ENCODE results near the gene HSPA1L. TPM values are rescaled to one million over a fixed set of nuclear protein-coding genes. Genes with fewer than 3 reads are reported as not detected.
A peak's percentile ranks its signal among the peaks of the same experiment; 100 is the strongest.

HSPA1L gene
- total RNA-seq, 1 donor from 2014 or later: 1.2 TPM

GRCh38 chr6:31834367-31835250 lies 19.5 kb upstream of the HSPA1L start:
- TF ChIP-seq CTCF (IDR thresholded peaks at IDR 0.05): no peak
- intact Hi-C loops (cut with micrococcal nuclease): loop anchor here (1.0 to 2.0 kb wide), 7 partner anchors 29 to 287 kb away; partner anchors contain the start of genes BAG6, NFKBIL1 and VARS1
- ATAC-seq (ENCODE audit: low read depth): peak; percentile 62
- Mint-ChIP-seq H3K4me3 (peak overlapping the region; percentile 99), H3K36me3 (ENCODE audit: low read depth) (peaks cover 44% of the 10 kb centered on the region), H3K27me3 (no peaks in the 10 kb centered on the region), H3K4me1 (peaks cover 71% of the 10 kb centered on the region), H3K9me3 (no peaks in the 10 kb centered on the region), H3K27ac (peak overlapping the region; percentile 98)
- ChIA-PET POLR2A (interaction anchor here (0.6 to 9.9 kb wide), 31 partner anchors 9 to 1768 kb away, joined by 3 to 133 read pairs (median 5); partner anchors contain the start of genes ABHD16A, ATF6B, BAG6 and C6orf47), CTCF (interaction anchor here (1.5 to 3.3 kb wide), 2 partner anchors 105 to 237 kb away, joined by 3 to 17 read pairs; no protein-coding TSS in a partner anchor)
- peak; percentile 75 for DNase-seq

GRCh38 chr6:31831350-31832215 lies 16.5 kb upstream of the HSPA1L start:
- no peak for DNase-seq
- peaks cover 54% of the 10 kb centered on the region for H3K4me1 Mint-ChIP-seq
- CTCF ChIA-PET: interaction anchor here (0.8 to 3.3 kb wide), 13 partner anchors 16 to 290 kb away, joined by 3 to 22 read pairs (median 7); partner anchors contain the start of genes DDAH2, DDX39B, HSPA1A and HSPA1L
- peak overlapping the region; percentile 81 for H3K4me3 Mint-ChIP-seq
- H3K27me3 Mint-ChIP-seq: no peaks in the 10 kb centered on the region
- no peak for ATAC-seq (ENCODE audit: low read depth)
- TF ChIP-seq CTCF (IDR thresholded peaks at IDR 0.05): no peak
- no peaks in the 10 kb centered on the region for H3K9me3 Mint-ChIP-seq
- POLR2A ChIA-PET: interaction anchor here (0.6 to 9.9 kb wide), 21 partner anchors 25 to 334 kb away, joined by 3 to 133 read pairs (median 9); partner anchors contain the start of genes BAG6, CSNK2B, DDAH2 and DDX39B
- no peak overlapping the region for H3K27ac Mint-ChIP-seq
- intact Hi-C loops (cut with micrococcal nuclease): loop anchor here (2.0 kb wide), 1 partner anchor 17 kb away; the partner anchor contains the start of genes HSPA1A and HSPA1L
- H3K36me3 Mint-ChIP-seq (ENCODE audit: low read depth): peaks cover 18% of the 10 kb centered on the region

- TF ChIP-seq CTCF (IDR thresholded peaks at IDR 0.05): no peak
- CTCF ChIA-PET: interaction anchor here (0.7 to 2.1 kb wide), 18 partner anchors 15 to 282 kb away, joined by 3 to 22 read pairs (median 6); partner anchors contain the start of genes DDAH2, HSPA1A, HSPA1L and LY6G5C
- Mint-ChIP-seq H3K27ac (peak overlapping the region; percentile 80), H3K4me3 (peak overlapping the region; percentile 81), H3K9me3 (no peaks in the 10 kb centered on the region), H3K4me1 (peaks cover 51% of the 10 kb centered on the region), H3K36me3 (ENCODE audit: low read depth) (peaks cover 11% of the 10 kb centered on the region), H3K27me3 (no peaks in the 10 kb centered on the region)
- intact Hi-C loops (cut with micrococcal nuclease): loop anchor here (1.0 to 2.0 kb wide), 9 partner anchors 16 to 338 kb away; partner anchors contain the start of genes C6orf47, DDAH2, HSPA1A and HSPA1L
- no peak for ATAC-seq (ENCODE audit: low read depth)
- DNase-seq: no peak
- POLR2A ChIA-PET: interaction anchor here (0.7 to 9.9 kb wide), 24 partner anchors 16 to 1085 kb away, joined by 3 to 133 read pairs (median 6); partner anchors contain the start of genes BAG6, C6orf47, CSNK2B and DDAH2
Measured at GRCh38 chr6:31830886-31831335, 15.8 kb upstream of the HSPA1L start.

GRCh38 chr6:31829633-31830283 lies 14.7 kb upstream of the HSPA1L start:
- H3K4me3 Mint-ChIP-seq: peak overlapping the region; percentile 81
- CTCF ChIA-PET: interaction anchor here (0.6 to 2.1 kb wide), 25 partner anchors 14 to 279 kb away, joined by 3 to 22 read pairs (median 4); partner anchors contain the start of genes C6orf47, DDAH2, HSPA1A and HSPA1L
- ATAC-seq (ENCODE audit: low read depth): no peak
- peaks cover 3% of the 10 kb centered on the region for H3K36me3 Mint-ChIP-seq (ENCODE audit: low read depth)
- H3K9me3 Mint-ChIP-seq: no peaks in the 10 kb centered on the region
- DNase-seq: no peak
- no peak for TF ChIP-seq CTCF (IDR thresholded peaks at IDR 0.05)
- H3K4me1 Mint-ChIP-seq: peaks cover 50% of the 10 kb centered on the region
- H3K27ac Mint-ChIP-seq: peak overlapping the region; percentile 80
- POLR2A ChIA-PET: interaction anchor here (0.6 to 9.9 kb wide), 29 partner anchors 8 to 965 kb away, joined by 3 to 133 read pairs (median 6); partner anchors contain the start of genes ABHD16A, BAG6, C6orf47 and CSNK2B
- no peaks in the 10 kb centered on the region for H3K27me3 Mint-ChIP-seq
- intact Hi-C loops (cut with micrococcal nuclease): loop anchor here (1.0 to 2.0 kb wide), 9 partner anchors 15 to 336 kb away; partner anchors contain the start of genes C6orf47, DDAH2, HSPA1A and HSPA1L

Data from activated B cell treated with CpG ODN at 0.5 μM for 24 hours (primary cell).